Frontal cortex (tissue), 4 donors: ENCODE results near the gene POU2F3. TPM values are rescaled to one million over a fixed set of nuclear protein-coding genes. Genes with fewer than 3 reads are reported as not detected.
"Not testable (repeated sequence)": the region's sequence is repeated elsewhere in the genome, so short reads cannot be mapped to it uniquely, and the experiment has no call there.

Source experiments
- DNase-seq, 2 donors: peaks; one replicate each; pipeline ENCODE4 v3.0.0; 2012; ENCODE audit warnings: low spot score in 2 of 2
- FAIRE-seq: peaks from 2 replicates; lab custom pipeline; 2012; peaks lifted over from hg19 to GRCh38; lab: Jason Lieb, UNC
- total RNA-seq: library from RNA; depleted of rRNA; stranded (reverse); fragments of >200 nt; gene quantifications from one replicate; pipeline ENCODE4 v1.2.3, GENCODE V29; 2014
- donor health status: control.
- donor health status: control.
- donor health status: control.

Gene POU2F3
- total RNA-seq, 1 donor from 2014 or later = 0.41 TPM

DNA sequence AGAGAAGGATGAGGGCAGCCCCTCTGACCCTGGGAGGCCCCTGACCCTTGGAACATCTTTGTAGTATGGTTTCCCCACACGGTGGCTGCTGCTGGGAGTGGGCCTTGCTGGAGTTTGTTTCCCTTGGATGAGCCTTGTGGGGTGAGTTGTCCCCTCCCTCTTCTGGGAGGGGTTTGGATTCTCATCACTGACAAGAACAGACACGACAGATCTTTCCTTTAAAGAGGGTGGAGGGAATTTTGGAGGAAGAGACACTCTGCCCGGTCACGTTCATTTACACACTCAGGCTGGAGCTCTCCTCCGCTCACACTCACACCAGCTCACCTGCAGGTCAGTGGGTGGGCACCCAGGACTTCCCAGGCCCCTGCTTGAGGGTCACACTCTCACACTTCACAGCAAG lies 31.7 kb downstream of the POU2F3 start:
- DNase-seq = no peak
- no peak for FAIRE-seq

DNA sequence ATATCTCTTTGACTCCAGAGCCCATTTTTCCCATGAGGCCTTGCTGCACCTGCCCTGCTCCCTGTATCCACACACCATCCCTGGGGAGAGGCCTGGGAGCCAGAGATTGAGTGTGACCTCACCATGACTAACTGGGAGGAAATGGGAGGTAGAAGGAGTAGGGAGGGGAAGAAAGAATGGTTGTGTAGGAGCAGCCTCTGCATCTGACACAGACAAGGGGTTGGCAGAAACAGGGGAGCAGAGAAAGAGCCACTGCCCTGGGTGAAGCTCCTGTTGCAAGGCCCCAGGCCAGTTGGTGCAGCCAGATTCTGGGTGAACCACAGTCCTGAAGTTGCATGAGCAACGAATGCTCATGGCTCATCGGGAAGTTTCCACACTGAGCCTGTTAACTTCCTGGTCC lies 32.4 kb downstream of the POU2F3 start:
- no peak for DNase-seq
- FAIRE-seq = no peak

DNA sequence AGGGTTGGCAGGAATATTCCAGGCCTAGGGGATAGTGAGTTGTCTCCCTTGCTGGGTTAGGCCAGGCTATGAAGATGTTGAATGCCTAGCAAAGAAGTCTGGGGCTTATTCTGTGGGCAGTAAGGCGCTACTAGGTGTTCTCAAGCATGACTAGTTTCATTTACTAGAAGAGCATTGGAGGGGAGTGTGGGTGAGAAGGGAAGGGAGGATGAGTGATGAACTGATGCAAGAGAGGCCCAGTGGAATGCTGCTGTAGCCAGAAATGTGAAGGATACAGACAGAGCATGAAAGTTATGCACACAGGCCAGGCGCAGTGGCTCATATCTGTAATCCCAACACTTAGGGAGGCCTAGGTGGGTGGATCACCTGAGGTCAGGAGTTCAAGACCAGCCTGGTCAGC lies 33.5 kb downstream of the POU2F3 start:
- DNase-seq (no peak), FAIRE-seq (no peak)

DNA sequence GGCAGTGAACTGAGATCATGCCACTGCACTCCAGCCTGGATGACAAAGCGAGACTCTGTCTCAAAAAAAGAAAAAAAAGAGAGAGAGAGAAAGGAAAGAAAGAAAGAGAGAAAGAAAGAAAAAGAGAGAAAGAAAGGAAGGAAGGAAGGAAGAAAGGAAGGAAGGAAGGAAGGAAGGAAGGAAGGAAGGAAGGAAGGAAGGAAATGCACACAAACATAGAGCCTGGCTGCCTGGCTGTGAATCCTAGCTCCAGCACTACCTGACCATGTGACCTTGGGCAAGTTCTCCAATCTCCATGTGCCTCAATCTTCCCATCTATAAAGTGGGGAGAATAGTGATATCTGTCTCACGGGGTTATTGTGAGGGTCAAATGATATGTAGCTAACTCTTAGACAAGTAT lies 34.0 kb downstream of the POU2F3 start:
- FAIRE-seq, DNase-seq: not testable (repeated sequence)

DNA sequence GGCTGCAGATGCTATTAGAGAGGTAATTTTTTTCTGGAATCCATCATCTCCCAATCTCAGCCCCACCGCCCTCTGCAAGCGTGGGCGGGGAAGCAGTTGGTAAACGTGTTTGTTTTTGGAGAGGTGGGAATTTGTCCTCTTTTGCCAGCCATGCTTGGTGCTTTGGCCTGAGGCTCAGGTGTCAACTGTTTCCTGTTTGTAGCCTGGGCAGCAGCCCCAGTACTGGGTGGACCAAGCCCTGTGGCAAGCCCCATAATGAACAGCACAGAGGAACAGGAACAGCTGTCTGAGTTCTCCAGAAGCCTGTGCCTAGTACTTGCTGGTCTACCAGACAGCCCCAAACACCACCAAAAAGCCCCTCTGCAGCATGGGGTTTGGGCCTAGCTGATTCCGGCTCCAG lies 39.6 kb downstream of the POU2F3 start:
- DNase-seq = no peak
- no peak for FAIRE-seq

DNA sequence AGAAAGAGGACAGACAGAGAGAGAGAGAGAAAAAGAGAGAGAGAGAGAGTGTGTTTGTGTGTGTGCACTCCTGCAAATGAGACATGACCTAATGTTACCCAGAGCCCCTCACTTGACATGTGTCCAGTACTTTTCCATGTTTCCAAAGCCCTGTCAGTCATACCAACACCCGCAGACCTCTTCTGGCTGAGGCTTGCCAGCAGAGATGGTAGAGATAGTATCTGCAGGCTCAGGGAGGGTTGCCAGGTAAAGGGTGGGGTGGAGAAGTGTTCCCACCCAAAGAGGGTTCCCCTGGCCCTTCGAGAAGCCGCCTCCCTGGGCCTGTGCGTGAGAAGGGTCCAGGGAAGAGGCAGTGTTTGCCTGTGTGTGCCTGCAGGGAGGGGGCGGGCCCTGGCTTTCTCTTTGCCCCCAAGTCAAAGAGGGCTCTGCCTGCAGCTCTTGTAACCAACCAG lies 40.7 kb downstream of the POU2F3 start:
- DNase-seq (no peak), FAIRE-seq (no peak)

DNA sequence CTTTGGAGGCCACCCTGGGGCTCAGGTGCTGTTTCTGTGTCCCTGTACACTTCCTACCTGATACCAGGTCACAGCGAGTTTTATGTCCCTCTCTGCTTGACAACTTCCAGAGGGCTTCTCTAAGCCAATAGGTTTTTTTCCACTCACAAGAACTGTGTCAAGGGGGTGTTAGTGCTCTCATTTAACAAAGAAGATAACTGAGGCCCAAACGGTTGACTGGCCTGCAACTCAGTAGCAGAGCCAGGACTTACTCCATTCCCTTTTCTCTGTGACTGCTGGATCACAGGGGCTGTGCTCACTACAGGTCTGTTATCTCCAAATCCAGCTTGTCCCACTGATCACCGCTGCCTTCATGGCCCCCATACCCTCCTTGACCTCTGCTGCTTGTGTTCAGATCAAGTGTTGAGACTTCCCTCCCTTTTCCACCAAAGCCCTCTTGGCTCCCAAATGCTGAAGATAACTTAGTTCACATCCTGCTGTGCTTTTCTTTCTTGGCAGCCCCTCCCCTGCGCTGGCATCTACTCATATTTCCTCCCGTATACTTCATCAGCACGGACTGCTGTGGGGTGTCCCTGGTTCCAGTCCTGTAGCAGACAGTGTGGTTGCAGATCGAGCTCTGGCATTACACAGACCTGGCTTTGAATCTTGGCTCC lies 41.3 kb downstream of the POU2F3 start:
- DNase-seq (no peak), FAIRE-seq (no peak)

DNA sequence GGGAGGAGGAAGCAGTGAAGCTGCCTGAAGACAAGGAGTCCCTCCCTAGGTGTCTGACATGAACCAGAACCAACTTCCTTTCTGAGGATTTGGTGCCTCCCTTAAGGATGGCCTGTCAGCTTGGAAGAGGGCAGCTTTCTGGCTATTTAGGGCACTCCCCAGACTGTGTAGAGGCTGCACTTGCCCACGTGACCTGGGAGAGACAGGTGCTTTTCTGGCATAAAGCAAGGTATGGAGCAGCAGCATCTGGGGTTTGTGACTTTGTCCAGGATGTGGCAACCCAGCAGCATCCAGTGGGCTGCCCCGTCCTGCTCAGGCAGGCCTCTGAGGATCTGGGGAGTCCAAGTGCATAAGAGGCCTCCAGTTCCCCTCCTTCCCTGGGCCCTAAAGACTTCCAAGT lies 43.2 kb downstream of the POU2F3 start:
- DNase-seq (no peak), FAIRE-seq (no peak)

DNA sequence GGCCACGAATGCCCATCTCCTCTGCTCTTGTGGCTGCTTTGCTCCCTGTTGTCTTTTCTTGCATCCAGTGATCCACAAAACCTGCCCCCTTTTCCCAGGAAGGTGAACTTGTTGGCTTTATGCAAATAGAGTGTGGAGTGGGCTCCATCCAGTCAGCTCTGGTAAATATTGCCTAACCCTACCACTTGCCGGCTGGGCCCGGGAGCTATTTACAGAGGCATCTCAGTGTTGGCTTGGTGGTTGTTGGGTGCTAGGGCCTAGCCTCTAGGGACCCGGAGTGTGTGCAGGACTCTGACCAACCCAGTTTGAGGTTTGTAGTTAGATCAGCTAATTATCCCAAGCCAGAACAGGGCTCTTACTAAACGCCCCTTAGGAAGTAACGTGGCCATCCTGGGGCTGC lies 44.3 kb downstream of the POU2F3 start:
- DNase-seq (no peak), FAIRE-seq (no peak)

DNA sequence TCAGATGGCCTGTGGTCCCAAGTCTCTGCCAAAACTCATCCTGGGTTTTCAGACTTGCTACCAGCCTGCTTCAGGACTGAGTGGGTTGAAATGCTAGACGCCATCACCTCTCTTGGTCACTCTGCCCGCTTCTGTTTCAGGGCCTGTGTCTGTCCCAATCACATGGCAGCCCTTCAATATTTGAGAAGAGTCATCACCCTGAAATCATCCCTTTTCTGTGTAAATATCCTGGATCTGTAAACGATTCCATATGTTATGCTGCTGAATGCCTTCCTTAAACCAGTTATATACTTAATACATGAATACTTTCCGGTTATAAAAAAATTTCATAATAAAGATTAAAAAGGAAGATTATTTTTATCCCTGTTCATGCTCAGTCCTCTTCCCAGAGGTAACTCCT lies 45.3 kb downstream of the POU2F3 start:
- no peak for FAIRE-seq

DNA sequence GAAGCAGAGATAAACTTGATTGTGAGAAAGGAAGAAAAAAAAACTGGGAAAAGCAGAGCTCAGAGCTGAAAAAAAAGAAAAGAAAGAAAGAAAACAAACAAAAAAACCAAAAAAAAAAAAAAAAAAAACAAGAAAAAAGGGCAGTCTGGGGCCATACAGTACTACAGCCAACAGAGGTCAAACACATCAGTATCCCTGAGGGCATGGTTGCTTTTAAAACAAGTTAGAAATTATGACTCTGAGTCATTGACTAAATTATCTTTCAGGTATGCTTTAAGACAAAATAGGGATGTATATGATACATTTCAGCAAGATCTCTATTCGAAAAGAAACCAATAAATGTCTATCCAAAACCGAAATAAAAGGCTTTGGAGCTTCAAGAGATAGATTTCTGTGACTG lies 48.1 kb downstream of the POU2F3 start:
- FAIRE-seq (no peak), DNase-seq (no peak)

More for the DNA sequence above, 45.3 kb downstream of the POU2F3 start:
- DNase-seq = no peak

DNA sequence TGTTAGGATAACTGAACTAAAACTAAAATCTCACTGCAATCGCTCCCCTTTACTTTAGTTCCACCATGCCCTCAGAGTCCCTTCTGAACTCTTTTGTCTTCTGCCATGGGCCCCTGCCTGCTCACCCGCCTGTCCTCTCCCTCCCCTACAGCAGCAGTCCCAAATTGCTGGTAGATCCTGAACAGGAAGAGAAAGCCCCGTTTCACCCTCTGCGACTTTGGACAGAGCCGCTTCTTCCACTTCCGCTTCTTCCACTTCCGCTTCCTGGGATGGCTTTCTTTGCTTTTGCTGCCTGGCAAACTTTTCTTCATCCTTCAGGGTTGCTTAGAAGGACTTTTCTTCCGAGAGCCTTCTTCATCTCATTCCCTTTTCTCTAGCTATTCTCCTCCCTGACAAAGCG lies 49.5 kb downstream of the POU2F3 start:
- FAIRE-seq (no peak), DNase-seq (no peak)

DNA sequence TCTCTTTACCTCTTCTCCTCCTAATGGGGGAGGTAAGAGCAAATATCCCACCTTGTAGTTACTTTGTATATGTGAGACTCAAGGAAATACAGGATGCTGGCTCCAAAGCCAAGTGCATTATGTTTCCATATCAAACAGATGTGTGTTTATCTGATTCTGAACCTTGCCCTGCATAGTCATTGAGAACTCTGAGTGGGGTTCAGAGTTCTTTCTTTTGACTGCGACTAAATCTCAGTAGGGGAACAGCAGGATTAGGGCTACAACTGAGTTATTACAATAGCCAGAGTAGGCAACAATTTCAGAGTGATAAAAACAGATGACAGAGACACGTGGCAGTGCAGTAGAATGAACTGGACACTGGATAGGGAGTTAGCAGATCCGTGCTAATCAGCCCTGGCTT lies 51.0 kb downstream of the POU2F3 start:
- DNase-seq = no peak

DNA sequence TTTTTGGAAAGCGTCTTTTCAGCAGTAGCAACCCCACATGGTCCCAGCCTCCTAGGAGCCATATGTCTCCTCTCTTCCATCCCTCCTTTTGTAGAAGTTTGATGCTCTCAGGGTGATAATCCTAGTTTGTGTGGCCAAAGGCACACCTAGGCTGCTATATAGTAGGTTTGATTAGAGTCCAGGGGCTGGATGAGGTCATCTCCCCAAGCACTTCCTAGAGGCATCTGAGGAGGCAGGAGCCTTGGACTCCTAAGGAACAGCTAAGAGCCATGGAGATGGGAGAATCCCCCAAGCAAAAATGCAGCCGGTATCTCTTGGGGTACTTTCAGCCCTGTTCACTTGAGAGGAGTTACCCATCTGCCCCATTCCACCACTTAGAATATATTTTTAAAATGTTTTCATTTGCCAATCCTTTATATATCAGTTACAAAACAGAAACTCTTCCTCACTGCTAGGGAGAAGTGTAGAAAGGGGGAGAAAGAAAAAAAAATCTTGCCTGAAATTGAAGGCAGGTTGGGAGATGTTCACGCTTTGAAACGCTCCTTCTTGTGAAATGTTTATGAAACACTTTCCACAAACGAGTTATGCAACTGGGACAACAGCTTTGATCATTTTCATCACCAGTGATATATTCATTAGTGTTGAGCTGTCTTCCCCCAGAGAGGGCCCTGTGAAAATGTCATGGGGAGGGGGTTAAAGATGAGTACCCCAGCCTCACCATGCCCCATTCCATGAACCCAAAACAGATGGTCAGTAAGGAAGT lies 53.3 kb downstream of the POU2F3 start:
- DNase-seq = no peak
- no peak for FAIRE-seq

More for the DNA sequence above, 51.0 kb downstream of the POU2F3 start:
- FAIRE-seq = no peak

DNA sequence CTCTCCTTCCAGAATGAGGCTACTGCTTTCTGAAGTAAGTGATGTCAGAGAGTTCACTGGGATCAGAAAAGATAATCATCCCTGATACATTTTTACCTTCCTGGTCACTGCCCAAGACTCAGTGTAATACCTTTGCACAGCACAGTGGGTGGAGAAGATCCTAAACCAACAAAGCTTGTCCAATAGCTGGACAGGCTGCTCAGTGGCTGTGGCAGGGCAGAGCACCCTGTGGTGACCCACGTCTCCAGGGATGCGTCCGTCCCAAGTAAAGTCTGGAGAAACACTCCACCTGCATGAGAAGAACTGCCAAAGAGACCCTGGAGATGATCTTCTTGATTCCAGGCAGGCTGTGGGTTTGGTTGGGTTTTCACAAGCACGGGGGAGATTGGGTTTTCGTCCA lies 54.2 kb downstream of the POU2F3 start:
- FAIRE-seq (no peak), DNase-seq (no peak)

DNA sequence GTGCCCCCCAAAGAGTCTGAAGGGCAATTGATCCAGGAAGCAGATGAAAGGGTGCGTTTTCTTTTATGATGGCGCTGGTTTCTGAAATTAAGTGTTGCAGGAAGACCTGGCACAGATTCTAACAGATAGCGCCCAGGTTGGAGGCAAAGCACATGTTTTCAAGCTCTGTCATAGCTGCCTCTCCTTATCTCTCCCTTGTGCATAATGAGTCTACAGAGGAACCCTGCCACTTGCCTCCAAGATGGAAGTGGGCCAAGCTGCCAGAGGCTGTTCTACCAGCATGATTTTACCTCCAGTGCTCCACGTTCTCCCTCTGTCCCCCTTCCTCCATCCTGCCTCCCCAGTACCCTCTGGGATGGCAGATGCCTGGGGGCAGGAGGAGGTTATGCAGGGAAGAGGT lies 55.2 kb downstream of the POU2F3 start:
- DNase-seq = no peak
- no peak for FAIRE-seq

DNA sequence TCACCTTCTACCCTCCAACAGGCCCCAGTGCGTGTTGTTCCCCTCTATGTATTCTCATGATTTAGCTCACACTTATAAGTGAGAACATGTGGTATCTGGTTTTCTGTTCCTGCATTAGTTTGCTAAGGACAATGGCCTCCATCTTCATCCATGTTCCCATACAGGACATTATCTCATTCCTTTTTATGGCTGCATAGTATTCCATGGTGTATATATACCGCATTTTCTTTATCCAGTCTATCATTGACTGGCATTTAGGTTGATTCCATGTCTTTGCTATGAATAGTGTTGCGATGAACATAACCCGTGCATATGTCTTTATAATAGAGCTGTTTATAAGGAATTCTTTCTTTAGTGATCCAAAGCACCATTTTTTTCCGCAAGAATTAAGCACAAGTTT lies 56.6 kb downstream of the POU2F3 start:
- DNase-seq = no peak
- no peak for FAIRE-seq

DNA sequence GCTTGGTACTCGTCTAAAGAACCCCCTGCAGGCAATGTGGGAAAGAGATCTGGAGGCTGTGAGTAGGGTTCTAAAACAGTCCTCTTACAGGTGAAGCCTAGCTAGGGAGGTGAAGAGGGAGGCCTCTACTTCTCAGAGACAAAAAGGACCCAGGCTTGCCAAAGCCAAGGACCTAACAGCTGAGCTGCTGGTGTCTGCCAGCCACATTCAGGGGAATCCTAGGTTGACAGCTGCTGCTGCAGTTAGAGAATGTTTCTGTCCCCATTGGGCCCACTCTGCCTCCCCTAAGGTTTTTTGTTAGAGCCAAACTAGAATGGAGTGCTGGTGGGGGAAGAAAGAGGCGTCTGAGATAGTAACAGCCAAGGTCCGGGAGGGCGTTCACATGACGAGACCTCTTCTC lies 58.5 kb downstream of the POU2F3 start:
- DNase-seq (no peak), FAIRE-seq (no peak)

DNA sequence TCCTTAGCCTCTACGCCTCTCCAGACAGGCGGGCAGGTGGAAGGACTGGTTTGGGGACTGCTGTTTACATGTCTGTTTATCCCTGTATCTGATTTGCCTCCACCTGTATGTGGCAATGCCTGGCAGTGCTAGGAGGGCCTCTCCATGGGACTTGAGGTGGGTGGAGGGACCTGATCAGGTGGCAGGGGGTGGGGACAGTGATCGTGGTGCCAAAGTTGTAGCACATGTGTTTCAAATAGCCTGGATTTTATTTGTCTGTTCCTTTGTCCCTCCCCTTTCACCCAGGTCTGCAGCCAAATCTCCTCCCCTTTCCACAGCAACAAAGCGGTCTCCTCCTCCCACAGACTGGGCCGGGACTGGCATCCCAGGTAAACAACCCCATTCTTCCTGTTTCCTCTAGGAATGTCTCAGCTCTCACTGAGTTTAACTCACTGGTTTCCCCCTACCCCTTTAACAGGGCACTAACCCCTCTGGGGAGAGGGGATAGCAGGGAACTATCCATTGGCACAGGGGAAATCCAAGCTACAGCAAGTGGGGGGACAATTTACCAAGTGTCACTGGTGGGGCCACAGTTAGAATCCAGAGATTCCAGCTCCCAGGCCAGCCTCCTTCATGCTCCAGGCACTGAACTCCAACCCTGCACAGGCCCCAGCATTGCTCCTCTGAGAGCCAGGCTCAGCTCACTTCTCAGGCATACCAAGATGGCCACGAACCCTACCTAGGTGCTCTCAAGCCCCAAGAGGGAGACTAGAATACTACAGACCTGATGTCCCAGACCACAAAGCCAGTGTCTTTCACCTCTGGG lies 62.3 kb downstream of the POU2F3 start:
- FAIRE-seq (no peak), DNase-seq (no peak)

DNA sequence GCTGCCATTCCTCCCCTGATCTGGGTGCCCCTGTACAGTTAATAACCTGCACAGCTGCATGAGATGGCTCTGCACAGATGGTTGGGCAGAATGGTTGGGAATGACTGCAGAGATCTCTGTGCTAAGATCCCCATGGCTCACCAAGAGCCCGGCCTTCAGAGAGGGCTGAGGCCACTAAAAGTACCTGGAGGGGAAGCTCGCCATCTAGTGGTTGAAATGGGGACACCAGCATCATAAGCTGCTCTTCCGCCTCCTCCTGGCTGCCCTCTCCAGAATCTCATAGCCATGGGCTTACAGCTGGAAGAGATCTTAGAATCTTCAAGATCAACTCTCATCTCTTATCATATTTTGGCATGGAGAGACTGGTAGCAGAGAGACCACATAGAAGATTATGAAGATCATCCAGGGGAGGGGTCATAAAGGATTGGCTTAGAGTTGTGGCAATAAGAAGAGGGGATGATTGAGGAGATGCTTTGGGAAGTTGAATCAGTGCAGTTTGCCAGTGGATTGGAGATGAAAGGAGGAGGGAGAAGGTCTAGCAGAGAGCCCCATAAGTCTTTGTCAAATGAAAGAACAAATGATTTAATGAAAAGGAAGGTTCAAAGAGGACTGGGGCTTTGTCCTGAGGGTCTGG lies 63.2 kb downstream of the POU2F3 start:
- DNase-seq (peak; percentile 32 to 60), FAIRE-seq (no peak)
